ENCODE measurements around the gene ZBTB7C. TPM values are rescaled to one million over a fixed set of nuclear protein-coding genes. Genes with fewer than 3 reads are reported as not detected.

ZBTB7C gene
- total RNA-seq, 3 donors from 2014 or later (not counting 1 experiment from before 2014, with no cell fraction given), result 0.07 TPM; not detected in 2

DNA sequence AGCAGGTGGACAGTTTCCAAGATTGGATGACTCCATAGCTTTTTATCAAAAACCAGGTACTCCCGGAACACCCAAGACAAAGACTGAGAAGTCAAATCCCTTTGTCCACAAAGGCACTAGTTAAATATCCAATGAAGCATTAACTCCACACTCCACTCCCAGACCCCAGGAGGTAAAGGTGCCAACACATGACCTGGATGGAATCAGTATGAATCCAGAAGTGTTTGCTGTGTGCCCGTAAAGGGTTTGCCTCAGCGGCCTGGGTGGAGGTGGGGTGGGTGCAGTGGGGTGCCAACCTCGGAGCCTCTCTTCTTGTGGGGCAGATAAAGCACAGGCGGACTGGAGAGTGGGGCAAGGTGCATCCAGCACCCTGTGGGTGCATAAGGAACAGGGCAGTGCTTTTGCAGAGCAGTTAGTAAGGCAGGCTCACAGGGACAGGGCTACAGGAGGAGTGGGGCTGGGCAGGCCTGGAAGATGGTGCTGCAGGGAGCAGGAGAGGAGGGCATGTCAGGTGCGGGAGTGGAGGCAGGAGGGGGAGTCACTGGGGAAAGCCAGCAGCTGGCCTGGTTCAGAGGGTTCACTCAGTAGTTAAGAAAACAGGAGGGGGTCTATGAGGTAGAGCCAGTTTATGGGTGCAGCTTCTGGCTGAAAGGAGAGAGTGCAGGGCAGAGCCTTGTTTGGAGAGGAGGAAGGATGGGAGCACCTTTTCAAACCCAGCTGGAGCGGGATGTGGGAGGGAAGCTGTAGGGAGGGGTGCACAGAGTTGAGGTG is 270.3 kb downstream of the ZBTB7C start:
- no peaks in the 10 kb centered on the region for H3K36me3 Mint-ChIP-seq
- intact Hi-C loops (cut with micrococcal nuclease), result no loop called here

DNA sequence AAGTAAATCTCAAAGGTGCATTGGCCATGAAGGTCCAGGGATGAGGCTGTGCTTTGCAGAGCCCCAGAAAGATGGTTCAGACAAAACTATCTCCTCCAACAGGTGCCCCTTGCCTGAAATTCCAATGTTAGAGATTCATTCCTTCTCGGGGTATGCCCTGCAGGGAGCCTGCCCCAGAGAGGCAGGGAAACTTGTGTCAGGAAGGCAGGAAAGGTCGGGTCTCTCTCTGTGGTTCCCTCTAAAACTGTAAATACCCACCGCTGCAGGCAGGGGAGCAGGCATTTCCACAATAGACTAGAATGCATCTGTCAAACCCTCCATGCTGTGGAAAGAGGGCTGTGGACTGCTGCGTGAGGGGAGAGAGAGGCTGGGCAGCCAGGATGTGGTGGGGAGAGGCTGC is 271.0 kb downstream of the ZBTB7C start:
- Histone ChIP-seq H3K4me3 (ENCODE audit: low read length) (no peak overlapping the region), H3K36me3 (ENCODE audit: control insufficient read depth, insufficient read depth, low read length) (no peaks in the 10 kb centered on the region), H3K9me3 (ENCODE audit: control insufficient read depth, insufficient read depth, low read length) (no peaks in the 10 kb centered on the region), H3K27ac (ENCODE audit: low read length) (no peak overlapping the region), H3K27me3 (ENCODE audit: control insufficient read depth, insufficient read depth, low read length) (peaks cover 11% of the 10 kb centered on the region), H3K4me1 (ENCODE audit: control insufficient read depth, insufficient read depth, low read length) (no peaks in the 10 kb centered on the region)
- Mint-ChIP-seq H3K9me3 (no peaks in the 10 kb centered on the region), H3K4me1 (no peaks in the 10 kb centered on the region), H3K4me3 (no peak overlapping the region), H3K27me3 (ENCODE audit: low read depth in 2 of 2) (peaks cover 45 to 47% of the 10 kb centered on the region in 2 donors), H3K27ac (no peak overlapping the region), H3K36me3 (no peaks in the 10 kb centered on the region)
- WGBS (ENCODE audit: insufficient coverage), result 28% methylated on average over 4 of the region's 4 CpGs
- TF ChIP-seq, protein P1, sequence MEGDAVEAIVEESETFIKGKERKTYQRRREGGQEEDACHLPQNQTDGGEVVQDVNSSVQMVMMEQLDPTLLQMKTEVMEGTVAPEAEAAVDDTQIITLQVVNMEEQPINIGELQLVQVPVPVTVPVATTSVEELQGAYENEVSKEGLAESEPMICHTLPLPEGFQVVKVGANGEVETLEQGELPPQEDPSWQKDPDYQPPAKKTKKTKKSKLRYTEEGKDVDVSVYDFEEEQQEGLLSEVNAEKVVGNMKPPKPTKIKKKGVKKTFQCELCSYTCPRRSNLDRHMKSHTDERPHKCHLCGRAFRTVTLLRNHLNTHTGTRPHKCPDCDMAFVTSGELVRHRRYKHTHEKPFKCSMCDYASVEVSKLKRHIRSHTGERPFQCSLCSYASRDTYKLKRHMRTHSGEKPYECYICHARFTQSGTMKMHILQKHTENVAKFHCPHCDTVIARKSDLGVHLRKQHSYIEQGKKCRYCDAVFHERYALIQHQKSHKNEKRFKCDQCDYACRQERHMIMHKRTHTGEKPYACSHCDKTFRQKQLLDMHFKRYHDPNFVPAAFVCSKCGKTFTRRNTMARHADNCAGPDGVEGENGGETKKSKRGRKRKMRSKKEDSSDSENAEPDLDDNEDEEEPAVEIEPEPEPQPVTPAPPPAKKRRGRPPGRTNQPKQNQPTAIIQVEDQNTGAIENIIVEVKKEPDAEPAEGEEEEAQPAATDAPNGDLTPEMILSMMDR (IDR thresholded peaks at IDR 0.05), result no peak
- intact Hi-C loops (cut with micrococcal nuclease), result no loop called here
- DNase-seq (no peak), ATAC-seq (no peak)

More for the DNA sequence above, 270.3 kb downstream of the ZBTB7C start:
- ATAC-seq (no peak), DNase-seq (no peak)
- Mint-ChIP-seq H3K27me3 (ENCODE audit: low read depth in 2 of 2) (peaks cover 39 to 42% of the 10 kb centered on the region in 2 donors), H3K9me3 (no peaks in the 10 kb centered on the region), H3K4me3 (no peak overlapping the region), H3K4me1 (no peaks in the 10 kb centered on the region), H3K27ac (no peak overlapping the region)
- TF ChIP-seq, protein P1 (IDR thresholded peaks at IDR 0.05), result no peak
- H3K4me1 ChIP-seq (ENCODE audit: control insufficient read depth, insufficient read depth, low read length), result no peaks in the 10 kb centered on the region
- H3K9me3 ChIP-seq (ENCODE audit: control insufficient read depth, insufficient read depth, low read length), result no peaks in the 10 kb centered on the region
- H3K27ac ChIP-seq (ENCODE audit: low read length), result no peak overlapping the region
- no peaks in the 10 kb centered on the region for H3K36me3 ChIP-seq (ENCODE audit: control insufficient read depth, insufficient read depth, low read length)
- peaks cover 11% of the 10 kb centered on the region for H3K27me3 ChIP-seq (ENCODE audit: control insufficient read depth, insufficient read depth, low read length)
- whole genome bisulfite sequencing (ENCODE audit: insufficient coverage), result 87% methylated on average over 7 of the region's 7 CpGs
- H3K4me3 ChIP-seq (ENCODE audit: low read length), result no peak overlapping the region

DNA sequence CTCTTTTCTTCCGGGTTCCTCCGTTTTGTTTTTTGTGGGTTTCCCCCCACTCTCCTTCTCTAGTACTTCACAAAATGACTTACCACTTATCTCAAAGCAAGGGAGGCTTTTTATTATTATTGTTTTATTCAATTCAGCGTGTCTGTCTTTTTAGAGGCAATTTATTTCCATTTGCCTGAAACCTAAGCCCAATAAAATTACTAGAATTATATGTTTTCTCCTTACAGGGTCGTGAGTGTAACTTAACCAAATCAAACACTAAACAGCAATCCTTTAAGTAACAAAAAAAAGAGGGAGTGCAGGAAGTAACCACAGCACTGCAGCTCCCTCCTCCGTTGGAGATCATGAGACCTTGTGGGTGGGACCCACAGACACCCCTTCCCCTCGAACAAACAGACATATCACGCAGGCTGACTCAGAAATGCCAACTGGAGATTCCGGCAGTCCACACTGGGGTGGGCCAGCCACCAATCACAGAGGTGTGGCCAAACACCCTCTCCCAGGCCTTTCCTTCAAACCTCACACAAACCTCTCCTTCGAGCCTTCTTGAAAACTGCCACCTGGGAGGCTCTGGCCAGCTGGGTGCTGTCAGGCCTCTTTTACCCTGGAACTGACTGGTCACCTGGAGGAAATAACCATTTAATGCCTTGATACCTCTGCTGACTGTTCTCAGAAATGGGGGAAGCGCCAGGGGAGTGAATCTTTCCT is 271.7 kb downstream of the ZBTB7C start:
- Mint-ChIP-seq H3K27ac (no peak overlapping the region), H3K27me3 (ENCODE audit: low read depth in 2 of 2) (peaks cover 45 to 50% of the 10 kb centered on the region in 2 donors), H3K4me1 (no peaks in the 10 kb centered on the region), H3K9me3 (no peaks in the 10 kb centered on the region), H3K4me3 (peak overlapping the region; percentile 58), H3K36me3 (no peaks in the 10 kb centered on the region)
- no peak overlapping the region for H3K4me3 ChIP-seq (ENCODE audit: low read length)
- H3K36me3 ChIP-seq (ENCODE audit: control insufficient read depth, insufficient read depth, low read length), result no peaks in the 10 kb centered on the region
- DNase-seq, result no peak
- H3K9me3 ChIP-seq (ENCODE audit: control insufficient read depth, insufficient read depth, low read length), result no peaks in the 10 kb centered on the region
- ATAC-seq, result no peak
- TF ChIP-seq, protein P1 (IDR thresholded peaks at IDR 0.05), result no peak
- no peak overlapping the region for H3K27ac ChIP-seq (ENCODE audit: low read length)
- intact Hi-C loops (cut with micrococcal nuclease), result no loop called here
- no peaks in the 10 kb centered on the region for H3K4me1 ChIP-seq (ENCODE audit: control insufficient read depth, insufficient read depth, low read length)
- 32% methylated on average over 7 of the region's 10 CpGs for WGBS (ENCODE audit: insufficient coverage)
- peaks cover 11% of the 10 kb centered on the region for H3K27me3 ChIP-seq (ENCODE audit: control insufficient read depth, insufficient read depth, low read length)
